Neural cell (in vitro differentiated cells): Measurements from ENCODE around the gene SARS1. TPM values are rescaled to one million over a fixed set of nuclear protein-coding genes. Genes with fewer than 3 reads are reported as not detected.

ENCODE experiments used
- H2AFZ ChIP-seq: fragments of 200-600, 300-800 bp; sonication (generic), shearing (Covaris generic); 2 replicates; pipeline ENCODE4 v1.6.0; 2014; ENCODE audit warnings: low read depth, mild to moderate bottlenecking, antibody characterized with exemption, low read length, moderate library complexity
- H3F3A ChIP-seq: fragments of 200-600 bp; shearing (Covaris generic); 2 replicates; pipeline ENCODE4 v1.6.1; 2016; ENCODE audit warnings: mild to moderate bottlenecking, moderate library complexity, mixed read lengths, antibody characterized with exemption, low read length; ENCODE audit not compliant: insufficient read depth, poor library complexity, severe bottlenecking
- H3K27ac ChIP-seq: fragments of 200-600, 300-800 bp; sonication (generic), shearing (Covaris generic); 2 replicates; pipeline ENCODE4 v1.5.1; 2014; ENCODE audit warnings: mild to moderate bottlenecking, low read length, moderate library complexity
- H3K27me3 ChIP-seq: fragments of 300-800, 200-600 bp; sonication (generic), shearing (Covaris generic); 2 replicates; pipeline ENCODE4 v1.6.0; 2014; ENCODE audit warnings: mild to moderate bottlenecking, low read depth, low read length, moderate library complexity; ENCODE audit not compliant: insufficient read depth
- H3K36me3 ChIP-seq: fragments of 300-800, 200-600 bp; sonication (generic), shearing (Covaris generic); 2 replicates; pipeline ENCODE4 v1.5.1; 2014; ENCODE audit warnings: mild to moderate bottlenecking, antibody characterized with exemption, low read length, moderate library complexity; ENCODE audit not compliant: insufficient read depth
- H3K4me2 ChIP-seq: fragments of 300-800, 200-600 bp; sonication (generic), shearing (Covaris generic); 2 replicates; pipeline ENCODE4 v1.6.0; 2014; ENCODE audit warnings: mild to moderate bottlenecking, low read length
- H3K4me3 ChIP-seq: fragments of 300-800, 200-600 bp; sonication (generic), shearing (Covaris generic); 2 replicates; pipeline ENCODE4 v1.5.1; 2014; ENCODE audit warnings: mild to moderate bottlenecking, low read length, moderate library complexity
- H3K79me2 ChIP-seq: fragments of 200-600 bp; shearing (Covaris generic); replicated peaks from 2 replicates; pipeline ENCODE4 v1.6.0; 2014; ENCODE audit warnings: mild to moderate bottlenecking, low read length, moderate library complexity; ENCODE audit not compliant: insufficient read depth
- H3K9ac ChIP-seq: fragments of 300-800, 200-600 bp; sonication (generic), shearing (Covaris generic); 2 replicates; pipeline ENCODE4 v1.6.1; 2016; ENCODE audit warnings: mild to moderate bottlenecking, low read length, mixed read lengths
- H3K9me2 ChIP-seq: fragments of 200-600 bp; shearing (Covaris generic); 2 replicates; pipeline ENCODE4 v1.6.1; 2016; ENCODE audit warnings: mild to moderate bottlenecking, low read length, mixed read lengths; ENCODE audit not compliant: insufficient read depth
- H3K9me3 ChIP-seq: fragments of 200-600, 300-800 bp; sonication (generic), shearing (Covaris generic); 2 replicates; pipeline ENCODE4 v1.6.1; 2016; ENCODE audit warnings: mild to moderate bottlenecking, mixed run types, low read length, moderate library complexity, mixed read lengths
- H4K20me1 ChIP-seq: fragments of 200-600 bp; shearing (Covaris generic); 2 replicates; pipeline ENCODE4 v1.6.1; 2016; ENCODE audit warnings: mild to moderate bottlenecking, mixed run types; ENCODE audit not compliant: insufficient read depth
- CTCF ChIP-seq: fragments of 450-650 bp; IDR thresholded peaks from 2 replicates; pipeline ENCODE4 v1.5.1; 2014; ENCODE audit warnings: antibody characterized with exemption, mild to moderate bottlenecking, moderate library complexity; ENCODE audit not compliant: poor library complexity, severe bottlenecking
- EP300 ChIP-seq: fragments of 450-650 bp; conservative IDR thresholded peaks from 2 replicates; pipeline ENCODE4 v1.6.1; 2014; ENCODE audit warnings: antibody characterized with exemption, mild to moderate bottlenecking, moderate library complexity; ENCODE audit not compliant: poor library complexity, severe bottlenecking
- EZH2 ChIP-seq: fragments of 200-600, 300-800 bp; shearing (Covaris generic), sonication (generic); IDR thresholded peaks from 2 replicates; pipeline ENCODE4 v1.6.1; 2014; ENCODE audit warnings: antibody characterized with exemption, low read length, borderline replicate concordance, mild to moderate bottlenecking; ENCODE audit not compliant: insufficient read depth, poor library complexity, severe bottlenecking
- MXI1 ChIP-seq: fragments of 450-650 bp; conservative IDR thresholded peaks from 2 replicates; pipeline ENCODE4 v1.6.1; 2014; ENCODE audit warnings: antibody characterized with exemption, mild to moderate bottlenecking; ENCODE audit not compliant: poor library complexity, severe bottlenecking
- POLR2AphosphoS5 ChIP-seq: IDR thresholded peaks from 2 replicates; pipeline ENCODE4 v1.6.1; 2012
- RAD21 ChIP-seq: fragments of 450-650 bp; conservative IDR thresholded peaks from 2 replicates; pipeline ENCODE4 v1.6.1; 2014; ENCODE audit warnings: antibody characterized with exemption, mild to moderate bottlenecking, moderate library complexity
- REST ChIP-seq: IDR thresholded peaks from 2 replicates; pipeline ENCODE4 v1.6.1; 2012; ENCODE audit warnings: borderline replicate concordance
- SMC3 ChIP-seq: fragments of 450-650 bp; conservative IDR thresholded peaks from 2 replicates; pipeline ENCODE4 v1.6.1; 2014; ENCODE audit warnings: antibody characterized with exemption, mild to moderate bottlenecking, moderate library complexity; ENCODE audit not compliant: poor library complexity
- TAF1 ChIP-seq: IDR thresholded peaks from 2 replicates; pipeline ENCODE4 v1.6.1; 2012; ENCODE audit warnings: low read depth
- polyA plus RNA-seq: library from polyadenylated mRNA; depleted of rRNA; stranded (reverse); fragments of >200 nt; gene quantifications from 2 replicates; pipeline ENCODE4 v1.2.3, GENCODE V29; 2014

The SARS1 gene
- polyA plus RNA-seq, 1 donor from 2014 or later, result 281 TPM

GRCh38 chr1:109256085-109256484 is 42.4 kb downstream of the SARS1 start:
- H3K27ac ChIP-seq, result no peak overlapping the region
- no peaks in the 10 kb centered on the region for H3F3A ChIP-seq
- no peaks in the 10 kb centered on the region for H4K20me1 ChIP-seq
- H3K9ac ChIP-seq, result peak overlapping the region; percentile 76
- H3K4me2 ChIP-seq, result peak overlapping the region; percentile 97
- peaks cover 12% of the 10 kb centered on the region for H3K36me3 ChIP-seq
- no peaks in the 10 kb centered on the region for H3K9me3 ChIP-seq
- peaks cover 54% of the 10 kb centered on the region for H3K79me2 ChIP-seq
- no peaks in the 10 kb centered on the region for H3K27me3 ChIP-seq
- H3K9me2 ChIP-seq, result no peaks in the 10 kb centered on the region
- H2AFZ ChIP-seq, result no peak overlapping the region
- TF ChIP-seq MXI1 (no peak), SMC3 (no peak), POLR2AphosphoS5 (no peak), EZH2 (no peak), RAD21 (no peak), REST (no peak), EP300 (no peak), CTCF (no peak), TAF1 (no peak)
- peak overlapping the region; percentile 75 for H3K4me3 ChIP-seq

- H3K9ac ChIP-seq, result no peak overlapping the region
- no peaks in the 10 kb centered on the region for H4K20me1 ChIP-seq
- no peak overlapping the region for H3K4me2 ChIP-seq
- no peaks in the 10 kb centered on the region for H3K9me3 ChIP-seq
- no peak overlapping the region for H3K27ac ChIP-seq
- peaks cover 44% of the 10 kb centered on the region for H3K79me2 ChIP-seq
- H2AFZ ChIP-seq, result no peak overlapping the region
- H3F3A ChIP-seq, result no peaks in the 10 kb centered on the region
- H3K36me3 ChIP-seq, result peaks cover 14% of the 10 kb centered on the region
- TF ChIP-seq RAD21 (no peak), EZH2 (no peak), EP300 (no peak)
- no peaks in the 10 kb centered on the region for H3K9me2 ChIP-seq
- no peaks in the 10 kb centered on the region for H3K27me3 ChIP-seq
- H3K4me3 ChIP-seq, result no peak overlapping the region
Observed at GRCh38 chr1:109256971-109257681, 43.4 kb downstream of the SARS1 start.
